A549 (cell line): ENCODE data around the gene GPR171. TPM values are rescaled to one million over a fixed set of nuclear protein-coding genes. Genes with fewer than 3 reads are reported as not detected.

Experiments used
- ATAC-seq, 2 experiments: fragments of 200-7000 bp in 1 of 2; fragments of >200 bp in 1 of 2; cut with Nextera tagmentation in 1 of 2; cut with Tn5 transposase in 1 of 2; 3 replicates each; pipeline versions ENCODE4 v1.8.0 to v1.9.1; 2018 to 2020; ENCODE audit warnings: mild to moderate bottlenecking in 1 of 2, moderate library complexity in 1 of 2
- CTCF ChIA-PET: fragments of 300-600 bp; sonication (Branson Sonifier 250); formaldehyde crosslinking; extraction: SDS; loops from one replicate; lab custom pipeline; 2021; ENCODE audit warnings: antibody characterized with exemption, inconsistent platforms; lab: Yijun Ruan, JAX
- POLR2A ChIA-PET: fragments of 350-600 bp; formaldehyde crosslinking; extraction: SDS; loops from one replicate; lab custom pipeline; 2021; ENCODE audit warnings: antibody characterized with exemption, inconsistent platforms; lab: Yijun Ruan, JAX
- DNase-seq, 2 experiments: peaks; one replicate each; pipeline versions ENCODE4 v3.0.0 to v3.0.0-alpha.2; 2011 to 2016; ENCODE audit warnings: low read depth in 1 of 2, low spot score in 1 of 2
- FAIRE-seq: peaks from 2 replicates; lab custom pipeline; 2011; peaks lifted over from hg19 to GRCh38; lab: Jason Lieb, UNC
- H3K27ac ChIP-seq, 2 experiments: fragments of >200 bp; sonication (Bioruptor Twin); formaldehyde crosslinking; 3 replicates each; pipeline ENCODE4 v1.5.1; 2016 to 2017
- H3K4me1 ChIP-seq: fragments of >200 bp; sonication (Bioruptor Twin); formaldehyde crosslinking; 3 replicates; pipeline ENCODE4 v1.6.1; 2016
- H3K4me2 ChIP-seq: fragments of >200 bp; sonication (Bioruptor Twin); formaldehyde crosslinking; 3 replicates; pipeline ENCODE4 v1.6.1; 2016
- H3K4me3 ChIP-seq: fragments of >200 bp; sonication (Bioruptor Twin); formaldehyde crosslinking; 3 replicates; pipeline ENCODE4 v1.5.1; 2016
- H3K9me3 ChIP-seq: fragments of >200 bp; sonication (Bioruptor Twin); formaldehyde crosslinking; 3 replicates; pipeline ENCODE4 v1.6.1; 2016
- CBX2 ChIP-seq: fragments of 200-600 bp; sonication (generic); IDR thresholded peaks from 2 replicates; pipeline ENCODE4 v1.6.1; 2016; ENCODE audit warnings: low read depth, mild to moderate bottlenecking, borderline replicate concordance
- CHD2 ChIP-seq: fragments of 150-350 bp; IDR thresholded peaks from 2 replicates; pipeline ENCODE4 v1.6.1; 2014; ENCODE audit warnings: low read length; ENCODE audit not compliant: partially characterized antibody
- CHD4 ChIP-seq: fragments of 200-600 bp; sonication (generic); IDR thresholded peaks from 2 replicates; pipeline ENCODE4 v1.6.1; 2016; ENCODE audit warnings: antibody characterized with exemption, mild to moderate bottlenecking, borderline replicate concordance
- CTCF ChIP-seq: fragments of >200 bp; sonication (Bioruptor Twin); formaldehyde crosslinking; IDR thresholded peaks from 3 replicates; pipeline ENCODE4 v1.5.1; 2016
- ELK1 ChIP-seq: fragments of 150-350 bp; IDR thresholded peaks from 2 replicates; pipeline ENCODE4 v1.6.1; 2014; ENCODE audit warnings: low read depth, mild to moderate bottlenecking, low read length
- EP300 ChIP-seq, 2 experiments: fragments of >200 bp; sonication (Bioruptor Twin); formaldehyde crosslinking; IDR thresholded peaks; 2 replicates in 1 of 2; 3 replicates in 1 of 2; pipeline ENCODE4 v1.6.1; 2016 to 2017
- HOXA7 ChIP-seq: fragments of 250-450 bp; sonication (Bioruptor Pico); IDR thresholded peaks from 2 replicates; pipeline ENCODE4 v1.5.0; 2020; ENCODE audit warnings: mild to moderate bottlenecking, moderate library complexity
- HOXB5 ChIP-seq: fragments of 250-450 bp; sonication (Bioruptor Pico); IDR thresholded peaks from 2 replicates; pipeline ENCODE4 v1.5.0; 2020; ENCODE audit warnings: mild to moderate bottlenecking, moderate library complexity
- JUNB ChIP-seq: fragments of >200 bp; sonication (Bioruptor Twin); formaldehyde crosslinking; IDR thresholded peaks from 2 replicates; pipeline ENCODE4 v1.6.1; 2016
- PBX3 ChIP-seq: IDR thresholded peaks from 2 replicates; pipeline ENCODE4 v1.6.1; 2012
- RAD21 ChIP-seq, 2 experiments: fragments of >200 bp in 1 of 2; sonication (Bioruptor Twin) in 1 of 2; formaldehyde crosslinking in 1 of 2; IDR thresholded peaks in 1 of 2; conservative IDR thresholded peaks in 1 of 2; 2 replicates in 1 of 2; 3 replicates in 1 of 2; pipeline ENCODE4 v1.6.1; 2012 to 2018; ENCODE audit warnings: inconsistent platforms in 1 of 2
- TFCP2L1 ChIP-seq: fragments of 250-450 bp; sonication (Bioruptor Pico); IDR thresholded peaks from 2 replicates; pipeline ENCODE4 v1.5.0; 2021; ENCODE audit warnings: mild to moderate bottlenecking
- ZNF302 ChIP-seq: fragments of 250-450 bp; sonication (Bioruptor Pico); IDR thresholded peaks from 2 replicates; pipeline ENCODE4 v1.9.0; 2021; ENCODE audit warnings: inconsistent platforms, mild to moderate bottlenecking, moderate library complexity
- ZSCAN20 ChIP-seq: fragments of 250-450 bp; sonication (Bioruptor Pico); IDR thresholded peaks from 2 replicates; pipeline ENCODE4 v1.8.0; 2022; ENCODE audit warnings: mild to moderate bottlenecking, moderate library complexity
- WGBS: methylation state at CpG from one replicate; pipeline ENCODE4 v1.1.6; 2017; ENCODE audit errors: missing lambda C conversion rate; 5-methylcytosine and 5-hydroxymethylcytosine counted together
- polyA plus RNA-seq, 4 experiments: library from polyadenylated mRNA; depleted of rRNA in 3 of 4; stranded (reverse); fragments of >200 nt; fragmentation: RNase III in 1 of 4; extraction: RNeasy Plus Mini Kit Qiagen cat#74134 plus additional on column Dnase treatment in 1 of 4; gene quantifications; 2 replicates in 3 of 4; 3 replicates in 1 of 4; pipeline ENCODE4 v1.2.3, GENCODE V29; 2011 to 2017

GPR171 gene
- polyA plus RNA-seq, 2 of the 4 experiments (the other 2 are of a cell fraction), result not detected

DNA sequence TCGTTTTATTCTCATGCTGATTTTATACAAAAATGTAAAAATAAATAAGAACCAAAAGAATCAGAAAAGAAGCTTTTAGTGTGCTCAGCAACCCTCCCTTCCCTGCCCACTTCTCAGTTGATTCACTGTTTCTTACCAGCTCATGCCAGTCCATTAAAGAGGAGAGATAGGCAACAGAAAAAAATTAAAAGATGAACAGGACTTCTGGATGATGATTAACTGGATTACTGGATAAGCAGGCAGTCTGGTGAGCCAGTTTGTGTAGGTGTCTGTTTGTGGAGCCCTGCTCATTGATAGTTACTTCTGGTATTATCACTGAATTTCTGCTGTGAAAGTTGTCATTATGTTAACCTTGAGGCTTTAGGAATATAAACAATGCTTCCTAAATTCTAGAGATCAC is 15.1 kb upstream of the GPR171 start:
- POLR2A ChIA-PET, result no interaction called here
- WGBS, result 0% methylated on average over 1 of the region's 1 CpG
- H3K4me3 ChIP-seq, result no peak overlapping the region
- no peak for DNase-seq
- peaks cover 22% of the 10 kb centered on the region for H3K4me1 ChIP-seq
- peak overlapping the region in 1 of 2 experiments; percentile 56; a peak in 2 of 6 replicates for H3K27ac ChIP-seq
- TF ChIP-seq TFCP2L1, result no peak
- no peak for TF ChIP-seq CBX2
- TF ChIP-seq PBX3, result no peak
- TF ChIP-seq ELK1, result no peak
- ATAC-seq, result no peak; a peak in 1 of 6 replicates
- H3K9me3 ChIP-seq, result no peaks in the 10 kb centered on the region
- no peak for FAIRE-seq
- peak overlapping the region; percentile 13 for H3K4me2 ChIP-seq
- CTCF ChIA-PET, result interaction anchor here (0.7 to 4.4 kb wide), 6 partner anchors 10 to 64 kb away, joined by 3 to 36 read pairs (median 5); no protein-coding TSS in a partner anchor

DNA sequence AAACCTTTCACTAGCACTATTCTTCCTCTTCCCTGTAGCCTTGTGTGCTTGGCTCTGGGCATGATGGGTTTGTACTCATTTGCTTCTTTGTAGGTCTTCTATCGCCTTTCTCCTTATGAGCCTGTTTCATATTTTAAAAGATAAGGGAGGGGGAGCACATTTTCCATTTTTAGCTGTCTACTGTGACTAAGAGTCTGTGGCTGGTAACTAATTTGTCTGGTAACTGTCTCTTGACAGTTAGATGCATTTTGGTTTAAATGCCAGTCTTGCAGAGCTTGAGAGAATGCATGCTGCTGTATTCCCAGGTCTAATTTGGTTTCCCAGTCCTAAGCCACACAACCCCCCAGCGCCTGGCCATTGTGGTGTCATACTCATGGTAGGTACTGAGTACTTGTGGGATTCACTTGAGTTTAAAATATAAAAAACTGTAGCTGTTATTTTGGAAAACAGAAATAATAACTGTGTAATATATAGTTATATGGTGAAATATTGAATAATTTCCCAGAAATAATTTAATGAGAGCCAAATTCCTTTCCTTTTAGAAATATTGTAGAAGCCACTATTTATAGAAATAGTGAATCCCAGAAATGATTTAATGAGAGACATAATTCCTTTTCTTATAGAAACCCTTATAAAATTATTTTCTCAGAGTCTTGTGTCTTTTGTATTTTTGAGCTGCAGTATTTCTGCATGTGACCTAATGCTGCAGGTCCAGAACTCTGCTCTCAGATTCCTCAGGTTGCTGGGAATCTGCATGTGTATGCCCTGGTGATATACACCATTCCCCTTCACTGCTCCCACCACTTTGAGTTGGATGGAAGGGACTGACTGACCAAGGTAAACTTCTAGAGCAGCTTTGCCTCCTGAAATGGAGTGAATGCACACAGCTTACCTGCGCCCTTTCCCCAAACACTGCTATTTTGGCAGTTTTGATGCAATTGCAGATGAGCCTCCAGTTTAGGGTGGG is 13.9 kb upstream of the GPR171 start:
- H3K27ac ChIP-seq, result peak overlapping the region in 1 of 2 experiments; percentile 61; a peak in 2 of 6 replicates
- peak overlapping the region; percentile 13; the same call in 1 of the 3 replicates for H3K4me2 ChIP-seq
- H3K4me3 ChIP-seq, result no peak overlapping the region
- POLR2A ChIA-PET, result no interaction called here
- no peak for FAIRE-seq
- no peak for TF ChIP-seq JUNB
- TF ChIP-seq, all 56 proteins: peak for 0
- Histone ChIP-seq H3K9me3 (no peaks in the 10 kb centered on the region), H3K4me1 (peaks cover 22% of the 10 kb centered on the region)
- CTCF ChIA-PET, result interaction anchor here (0.6 to 4.4 kb wide), 7 partner anchors 8 to 65 kb away, joined by 3 to 36 read pairs (median 4); no protein-coding TSS in a partner anchor
- 64% methylated on average over 3 of the region's 3 CpGs for WGBS
- ATAC-seq (no peak), DNase-seq (no peak)

GRCh38 chr3:151214459-151214858 is 11.4 kb upstream of the GPR171 start:
- no peak for FAIRE-seq
- TF ChIP-seq RAD21 (conservative IDR thresholded peaks at IDR 0.05 in 1 of 2, IDR thresholded peaks at IDR 0.05 in 1 of 2) (no peak), CTCF (peak; percentile 12; the same call in 1 of the 3 replicates)
- TF ChIP-seq, all 56 proteins: peak for 1
- DNase-seq (no peak), ATAC-seq (no peak)
- Histone ChIP-seq H3K9me3 (no peaks in the 10 kb centered on the region), H3K4me2 (no peak overlapping the region), H3K27ac (peak overlapping the region in 1 of 2 experiments; percentile 25; a peak in 1 of 6 replicates), H3K4me3 (no peak overlapping the region), H3K4me1 (peaks cover 26% of the 10 kb centered on the region)
- WGBS, result 83% methylated on average over 1 of the region's 1 CpG
- POLR2A ChIA-PET, result no interaction called here
- CTCF ChIA-PET, result interaction anchor here (0.6 to 4.4 kb wide), 6 partner anchors 11 to 1241 kb away, joined by 3 to 36 read pairs (median 3); no protein-coding TSS in a partner anchor

GRCh38 chr3:151213881-151214280 is 10.9 kb upstream of the GPR171 start:
- H3K4me2 ChIP-seq, result no peak overlapping the region
- no peak overlapping the region for H3K4me3 ChIP-seq
- no peak for TF ChIP-seq ZNF302 (CRISPR knock-in tag)
- no peak for TF ChIP-seq CHD4
- no peak for TF ChIP-seq CHD2
- no peak for TF ChIP-seq HOXB5 (CRISPR knock-in tag)
- TF ChIP-seq EP300 (IDR thresholded peaks at IDR 0.05), result no peak
- no peak for TF ChIP-seq ZSCAN20 (CRISPR knock-in tag)
- no peak for TF ChIP-seq HOXA7 (CRISPR knock-in tag)
- peak overlapping the region in 1 of 2 experiments; percentile 25; a peak in 1 of 6 replicates for H3K27ac ChIP-seq
- POLR2A ChIA-PET, result no interaction called here
- 86% methylated on average over 5 of the region's 5 CpGs for WGBS
- H3K9me3 ChIP-seq, result no peaks in the 10 kb centered on the region
- no peak for DNase-seq
- CTCF ChIA-PET, result interaction anchor here (0.6 to 1.5 kb wide), 3 partner anchors 12 to 331 kb away, joined by 3 read pairs; no protein-coding TSS in a partner anchor
- ATAC-seq, result no peak
- FAIRE-seq, result no peak
- peaks cover 26% of the 10 kb centered on the region for H3K4me1 ChIP-seq
